ENCODE results near the gene PLEKHA3.

- TF ChIP-seq CTCF (conservative IDR thresholded peaks at IDR 0.05) = no peak
- TF ChIP-seq ZFX (IDR thresholded peaks at IDR 0.05) = no peak
Measured at GRCh38 chr2:178452870-178453269, 27.4 kb upstream of the PLEKHA3 start.

All from C4-2B (cell line).